IMR-90 (cell line): ENCODE data around the gene ATF7IP2. TPM values are rescaled to one million over a fixed set of nuclear protein-coding genes. Genes with fewer than 3 reads are reported as not detected.

ENCODE experiments used
- ATAC-seq: fragments of 200-7000 bp; cut with Tn5 transposase; 2 replicates; pipeline ENCODE4 v1.9.1; 2020; ENCODE audit warnings: low read depth, mild to moderate bottlenecking, moderate library complexity
- BruUV-seq: library from RNA; stranded (reverse); fragments of 400-500 nt; replicated peaks from 2 replicates; lab custom pipeline; 2021; lab: Mats Ljungman, UMichigan
- CTCF ChIA-PET: fragments of 300-600 bp; formaldehyde crosslinking; extraction: SDS; loops from one replicate; lab custom pipeline; 2021; ENCODE audit warnings: antibody characterized with exemption; lab: Yijun Ruan, JAX
- POLR2A ChIA-PET: fragments of 300-600 bp; sonication (Branson Sonifier 250); formaldehyde crosslinking; loops from one replicate; lab custom pipeline; 2022; ENCODE audit warnings: antibody characterized with exemption; ENCODE audit not compliant: unreplicated experiment; lab: Charles Lee
- DNase-seq: peaks from one replicate; pipeline ENCODE4 v3.0.0; 2013
- H2AFZ ChIP-seq: replicated peaks from 2 replicates; pipeline ENCODE3; 2013; ENCODE audit warnings: low read length, mild to moderate bottlenecking; ENCODE audit not compliant: poor library complexity
- H2AK5ac ChIP-seq: 2 replicates; pipeline ENCODE4 v1.6.1; 2013; ENCODE audit warnings: low read depth, low read length, inconsistent platforms
- H2AK9ac ChIP-seq: replicated peaks from 2 replicates; pipeline ENCODE3; 2013; ENCODE audit warnings: mild to moderate bottlenecking, low read depth, low read length, moderate library complexity; ENCODE audit not compliant: poor library complexity
- H2BK120ac ChIP-seq: 2 replicates; pipeline ENCODE4 v1.6.1; 2013; ENCODE audit warnings: low read depth, low read length, inconsistent platforms
- H2BK15ac ChIP-seq: 3 replicates; pipeline ENCODE4 v1.6.1; 2013; ENCODE audit warnings: low read depth, low read length, inconsistent platforms
- H2BK20ac ChIP-seq: 2 replicates; pipeline ENCODE4 v1.6.1; 2013; ENCODE audit warnings: low read depth, mild to moderate bottlenecking, inconsistent platforms, low read length, moderate library complexity
- H2BK5ac ChIP-seq: 2 replicates; pipeline ENCODE4 v1.6.1; 2013; ENCODE audit warnings: mild to moderate bottlenecking, low read depth, low read length, inconsistent platforms; ENCODE audit not compliant: poor library complexity, severe bottlenecking
- H3K14ac ChIP-seq: replicated peaks from 2 replicates; pipeline ENCODE4 v1.6.1; 2013; ENCODE audit warnings: low read depth, low read length, inconsistent platforms
- H3K18ac ChIP-seq: 2 replicates; pipeline ENCODE4 v1.6.1; 2013; ENCODE audit warnings: low read depth, low read length, control low read depth
- H3K23ac ChIP-seq: 2 replicates; pipeline ENCODE4 v1.6.1; 2013; ENCODE audit warnings: low read depth, low read length, inconsistent platforms
- H3K27ac ChIP-seq: 2 replicates; pipeline ENCODE4 v1.5.1; 2013; ENCODE audit warnings: mild to moderate bottlenecking, control low read depth, low read length; ENCODE audit not compliant: insufficient read depth
- H3K27me3 ChIP-seq: 2 replicates; pipeline ENCODE4 v1.6.1; 2013; ENCODE audit warnings: low read length; ENCODE audit not compliant: control insufficient read depth, insufficient read depth
- H3K36me3 ChIP-seq: 2 replicates; pipeline ENCODE4 v1.6.1; 2013; ENCODE audit warnings: low read length, mixed read lengths; ENCODE audit not compliant: control insufficient read depth, insufficient read depth
- H3K4ac ChIP-seq: 2 replicates; pipeline ENCODE4 v1.6.1; 2013; ENCODE audit warnings: low read depth, low read length, inconsistent platforms
- H3K4me1 ChIP-seq: 2 replicates; pipeline ENCODE4 v1.6.1; 2013; ENCODE audit warnings: low read length, mixed read lengths; ENCODE audit not compliant: control insufficient read depth, insufficient read depth
- H3K4me2 ChIP-seq: 2 replicates; pipeline ENCODE4 v1.6.1; 2013; ENCODE audit warnings: low read depth, mild to moderate bottlenecking, control low read depth, low read length, moderate library complexity
- H3K4me3 ChIP-seq: 2 replicates; pipeline ENCODE4 v1.5.1; 2013; ENCODE audit warnings: low read depth, mild to moderate bottlenecking, control low read depth, low read length, moderate library complexity; ENCODE audit not compliant: insufficient read depth
- H3K56ac ChIP-seq: 2 replicates; pipeline ENCODE4 v1.6.1; 2013; ENCODE audit warnings: low read length, inconsistent platforms; ENCODE audit not compliant: insufficient read depth; ENCODE audit errors: extremely low read depth
- H3K79me1 ChIP-seq, 2 experiments: 2 replicates each; pipeline ENCODE4 v1.6.1; 2013; ENCODE audit warnings: low read length in 2 of 2, inconsistent platforms in 1 of 2, low read depth in 1 of 2
- H3K9ac ChIP-seq: 2 replicates; pipeline ENCODE4 v1.6.1; 2013; ENCODE audit warnings: low read depth, low read length, control low read depth
- H3K9me1 ChIP-seq: 2 replicates; pipeline ENCODE4 v1.6.1; 2013; ENCODE audit warnings: low read length, inconsistent platforms; ENCODE audit not compliant: insufficient read depth
- H3K9me3 ChIP-seq: 2 replicates; pipeline ENCODE4 v1.6.1; 2013; ENCODE audit warnings: low read length; ENCODE audit not compliant: control insufficient read depth, insufficient read depth
- H4K20me1 ChIP-seq: 2 replicates; pipeline ENCODE4 v1.6.1; 2013; ENCODE audit warnings: low read length, inconsistent platforms; ENCODE audit not compliant: insufficient read depth
- H4K5ac ChIP-seq: 2 replicates; pipeline ENCODE4 v1.6.1; 2013; ENCODE audit warnings: mild to moderate bottlenecking, low read depth, low read length, control low read depth
- H4K8ac ChIP-seq, 2 experiments: 2 replicates each; pipeline ENCODE4 v1.6.1; 2013; ENCODE audit warnings: low read depth in 2 of 2, low read length in 2 of 2, control low read depth in 1 of 2, inconsistent platforms in 1 of 2
- H4K91ac ChIP-seq: 2 replicates; pipeline ENCODE4 v1.6.1; 2013; ENCODE audit warnings: low read depth, low read length, inconsistent platforms; ENCODE audit not compliant: insufficient read depth
- CEBPB ChIP-seq: IDR thresholded peaks from 2 replicates; pipeline ENCODE4 v1.6.1; 2012; ENCODE audit warnings: low read depth, low read length, improper control_type of control experiment
- ELK1 ChIP-seq: fragments of 150-350 bp; IDR thresholded peaks from 2 replicates; pipeline ENCODE4 v1.6.1; 2016; ENCODE audit warnings: low read depth, mild to moderate bottlenecking, low read length, moderate library complexity, borderline replicate concordance
- FOS ChIP-seq: fragments of 150-350 bp; IDR thresholded peaks from 2 replicates; pipeline ENCODE4 v1.6.1; 2016; ENCODE audit warnings: low read depth, low read length
- MAFK ChIP-seq: IDR thresholded peaks from 2 replicates; pipeline ENCODE4 v1.6.1; 2012; ENCODE audit warnings: low read depth, low read length, improper control_type of control experiment
- MAZ ChIP-seq: IDR thresholded peaks from 2 replicates; pipeline ENCODE4 v1.6.1; 2012; ENCODE audit warnings: low read depth, mild to moderate bottlenecking, low read length, improper control_type of control experiment, moderate library complexity, borderline replicate concordance
- MXI1 ChIP-seq: IDR thresholded peaks from 2 replicates; pipeline ENCODE4 v1.6.1; 2012; ENCODE audit warnings: low read depth, mild to moderate bottlenecking, low read length, moderate library complexity, borderline replicate concordance
- POLR2A ChIP-seq: IDR thresholded peaks from 2 replicates; pipeline ENCODE4 v1.6.1; 2012; ENCODE audit warnings: mild to moderate bottlenecking, low read depth, low read length
- RCOR1 ChIP-seq: IDR thresholded peaks from 2 replicates; pipeline ENCODE4 v1.6.1; 2012; ENCODE audit warnings: mild to moderate bottlenecking, low read length, improper control_type of control experiment; ENCODE audit not compliant: insufficient replicate concordance
- RFX5 ChIP-seq: IDR thresholded peaks from 2 replicates; pipeline ENCODE4 v1.8.0; 2012; ENCODE audit warnings: low read depth, mild to moderate bottlenecking, low read length, moderate library complexity
- WGBS, 2 experiments: methylation state at CpG; one replicate each; pipeline versions ENCODE4 v1.1.5 to v1.1.7; 2013; ENCODE audit warnings: missing lambda C conversion rate in 2 of 2; ENCODE audit not compliant: insufficient read length in 1 of 2; ENCODE audit errors: extremely low coverage in 2 of 2; 5-methylcytosine and 5-hydroxymethylcytosine counted together
- dilution Hi-C: fragments of 300-500 bp; cut with HindIII; formaldehyde crosslinking; loops from one replicate; pipeline ENCODE4 v1.14.3; 2018; ENCODE audit warnings: low sequenced_read_pairs; ENCODE audit not compliant: unreplicated experiment
- in situ Hi-C: fragments of 300-500 bp; cut with MboI; formaldehyde crosslinking; loops from 3 replicates; pipeline ENCODE4 v1.14.3; 2019; ENCODE audit warnings: low sequenced_read_pairs, inconsistent platforms, mixed read lengths
- intact Hi-C: fragments of 100-400 bp; cut with micrococcal nuclease; formaldehyde crosslinking; loops from 2 replicates; pipeline ENCODE4 v1.10.0; 2022
- polyA plus RNA-seq, 3 experiments: library from polyadenylated mRNA; depleted of rRNA; stranded (reverse); fragments of >200 nt; gene quantifications; 2 replicates each; pipeline ENCODE4 v1.2.3, GENCODE V29; 2012; ENCODE audit warnings: low replicate concordance in 1 of 3
- total RNA-seq: library from RNA; depleted of rRNA; stranded (reverse); fragments of >200 nt; gene quantifications from 2 replicates; pipeline ENCODE4 v1.2.3, GENCODE V29; 2012

Gene ATF7IP2
- total and polyA plus RNA-seq, 2 of the 4 experiments (the other 2 are of a cell fraction): 2.7 to 3.6 TPM

- Histone ChIP-seq H4K20me1 (no peaks in the 10 kb centered on the region), H2AK9ac (no peak overlapping the region), H3K4me3 (no peak overlapping the region), H2AFZ (no peak overlapping the region), H2BK20ac (no peak overlapping the region), H3K9me1 (no peaks in the 10 kb centered on the region), H2AK5ac (no peak overlapping the region), H3K27ac (no peak overlapping the region), H3K36me3 (no peaks in the 10 kb centered on the region), H4K5ac (no peak overlapping the region), H3K23ac (no peak overlapping the region), H2BK5ac (no peak overlapping the region), H4K8ac (no peak overlapping the region), H4K91ac (no peak overlapping the region), H3K14ac (no peak overlapping the region), H3K9ac (no peak overlapping the region), H2BK120ac (no peak overlapping the region), H3K4me1 (no peaks in the 10 kb centered on the region), H3K56ac (no peak overlapping the region), H3K4me2 (no peak overlapping the region), H2BK15ac (no peak overlapping the region), H3K27me3 (no peaks in the 10 kb centered on the region), H3K18ac (no peak overlapping the region), H3K9me3 (no peaks in the 10 kb centered on the region), H3K79me1 (no peaks in the 10 kb centered on the region), H3K4ac (no peak overlapping the region)
- ChIA-PET CTCF (interaction anchor here (0.6 to 0.7 kb wide), 2 partner anchors 174 to 479 kb away, joined by 3 to 4 read pairs; no protein-coding TSS in a partner anchor), POLR2A (no interaction called here)
- no TSS peak for BruUV-seq
- intact Hi-C loops: no loop called here
- dilution Hi-C loops: no loop called here
- DNase-seq: no peak
- ATAC-seq: no peak
- no peak for TF ChIP-seq MXI1
- no peak for TF ChIP-seq RFX5
- no peak for TF ChIP-seq MAFK
- no peak for TF ChIP-seq FOS
- no peak for TF ChIP-seq POLR2A
- no peak for TF ChIP-seq RCOR1
- TF ChIP-seq CEBPB: no peak
- TF ChIP-seq MAZ: no peak
- TF ChIP-seq ELK1: no peak
- WGBS, 2 experiments: 100% methylated on average over 2 of the region's 3 CpGs; no CpG with 5 or more reads in 1 of the 2 experiments
- in situ Hi-C loops: no loop called here
Observed at GRCh38 chr16:10391339-10391738, 5.5 kb downstream of the ATF7IP2 start.
